ENCODE measurements around the gene USP24. TPM values are rescaled to one million over a fixed set of nuclear protein-coding genes. Genes with fewer than 3 reads are reported as not detected.

The USP24 gene
- total and polyA plus RNA-seq, 11 donors = 13.9 to 53.7 (median 35.4) TPM

- Histone ChIP-seq H3K36me3 (no peaks in the 10 kb centered on the region), H3K9me3 (no peaks in the 10 kb centered on the region), H3K27me3 (no peaks in the 10 kb centered on the region), H3K4me1 (peaks cover 0 to 7% (median 2%) of the 10 kb centered on the region in 12 donors), H3K4me3 (no peak overlapping the region), H3K27ac (no peak overlapping the region)
- 54 to 65% (median 61%) methylated on average over 3 of the region's 3 CpGs for WGBS, 4 donors
- ATAC-seq (no peak), DNase-seq (no peak)
- intact Hi-C loops (cut with DNase I) = no loop called here
- TF ChIP-seq POLR2A (IDR thresholded peaks at IDR 0.05) = no peak
- no peak for TF ChIP-seq CTCF (IDR thresholded peaks at IDR 0.05)
Observed at GRCh38 chr1:55257958-55258357, 42.8 kb upstream of the USP24 start.

GRCh38 chr1:55255901-55256300 is 40.7 kb upstream of the USP24 start:
- DNase-seq (no peak), ATAC-seq (no peak)
- intact Hi-C loops (cut with DNase I) = no loop called here
- H3K36me3 ChIP-seq = no peaks in the 10 kb centered on the region
- H3K27me3 ChIP-seq = no peaks in the 10 kb centered on the region
- no peaks in the 10 kb centered on the region for H3K9me3 ChIP-seq
- H3K27ac ChIP-seq = no peak overlapping the region
- peaks cover 0 to 15% (median 5%) of the 10 kb centered on the region in 12 donors for H3K4me1 ChIP-seq
- no peak overlapping the region for H3K4me3 ChIP-seq
- TF ChIP-seq CTCF (IDR thresholded peaks at IDR 0.05) = no peak
- TF ChIP-seq POLR2A (IDR thresholded peaks at IDR 0.05) = no peak
- WGBS, 4 donors = 92 to 95% (median 94%) methylated on average over 3 of the region's 3 CpGs

- WGBS, 4 donors = 38 to 53% (median 44%) methylated on average over 7 to 8 of the region's 8 CpGs
- peak in 1 of 5 donors; percentile 38 for DNase-seq
- intact Hi-C loops (cut with DNase I) = no loop called here
Observed at GRCh38 chr1:55252942-55253589, 37.9 kb upstream of the USP24 start.

More at GRCh38 chr1:55252942-55253589, 37.9 kb upstream of the USP24 start:
- Histone ChIP-seq H3K4me1 (peaks cover 0 to 29% (median 10%) of the 10 kb centered on the region in 12 donors), H3K36me3 (no peaks in the 10 kb centered on the region), H3K27ac (peak overlapping the region in 8 of 12 donors; percentile 20 to 89 (median 56)), H3K4me3 (no peak overlapping the region), H3K9me3 (no peaks in the 10 kb centered on the region), H3K27me3 (no peaks in the 10 kb centered on the region)
- peak in 2 of 4 donors; percentile 33 to 59 for ATAC-seq
- TF ChIP-seq CTCF (IDR thresholded peaks at IDR 0.05) = no peak
- TF ChIP-seq POLR2A (IDR thresholded peaks at IDR 0.05) = no peak
